Adrenal gland (tissue), 5 donors: Measurements from ENCODE around the gene CA10.

Experiments used
- POLR2A ChIP-seq, 2 donors: fragments of 450-650 bp; IDR thresholded peaks; one replicate each; pipeline ENCODE4 v1.6.1; 2017; ENCODE audit warnings: antibody characterized with exemption in 2 of 2, mild to moderate bottlenecking in 2 of 2, moderate library complexity in 1 of 2
- TF ChIP-seq, protein P1 (sequence below), 6 experiments: fragments of 450-650 bp in 4 of 6; fragments of 200-600 bp in 2 of 6; sonication (generic) in 1 of 6; IDR thresholded peaks; 1 replicate in 5 of 6; 2 replicates in 1 of 6; pipeline versions ENCODE4 v1.5.1 to v1.8.0; 2016 to 2021; ENCODE audit warnings: antibody characterized with exemption in 6 of 6, mild to moderate bottlenecking in 2 of 6, moderate library complexity in 1 of 6
- donor health status: DM: no; HTN: no; CAD: no.

DNA sequence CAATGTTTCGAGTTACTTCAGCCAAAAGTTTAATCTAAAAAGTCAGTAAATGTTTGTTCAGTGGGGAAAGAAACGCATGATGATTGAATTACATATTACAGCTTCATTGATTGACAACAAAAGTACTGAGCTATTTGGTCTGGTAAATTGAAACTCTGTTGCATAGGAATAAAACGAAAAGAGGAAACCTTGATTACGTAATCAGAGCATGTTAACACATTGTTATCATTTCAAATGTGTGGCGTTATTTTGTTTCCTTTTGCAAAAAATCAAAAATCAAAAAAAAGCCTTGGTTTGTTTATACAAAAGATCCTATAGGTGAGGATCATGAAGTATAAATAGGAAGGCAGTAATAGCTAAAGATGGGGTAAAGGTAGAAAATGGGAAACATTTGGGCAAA is 19.5 kb upstream of the CA10 start:
- TF ChIP-seq, protein P1, sequence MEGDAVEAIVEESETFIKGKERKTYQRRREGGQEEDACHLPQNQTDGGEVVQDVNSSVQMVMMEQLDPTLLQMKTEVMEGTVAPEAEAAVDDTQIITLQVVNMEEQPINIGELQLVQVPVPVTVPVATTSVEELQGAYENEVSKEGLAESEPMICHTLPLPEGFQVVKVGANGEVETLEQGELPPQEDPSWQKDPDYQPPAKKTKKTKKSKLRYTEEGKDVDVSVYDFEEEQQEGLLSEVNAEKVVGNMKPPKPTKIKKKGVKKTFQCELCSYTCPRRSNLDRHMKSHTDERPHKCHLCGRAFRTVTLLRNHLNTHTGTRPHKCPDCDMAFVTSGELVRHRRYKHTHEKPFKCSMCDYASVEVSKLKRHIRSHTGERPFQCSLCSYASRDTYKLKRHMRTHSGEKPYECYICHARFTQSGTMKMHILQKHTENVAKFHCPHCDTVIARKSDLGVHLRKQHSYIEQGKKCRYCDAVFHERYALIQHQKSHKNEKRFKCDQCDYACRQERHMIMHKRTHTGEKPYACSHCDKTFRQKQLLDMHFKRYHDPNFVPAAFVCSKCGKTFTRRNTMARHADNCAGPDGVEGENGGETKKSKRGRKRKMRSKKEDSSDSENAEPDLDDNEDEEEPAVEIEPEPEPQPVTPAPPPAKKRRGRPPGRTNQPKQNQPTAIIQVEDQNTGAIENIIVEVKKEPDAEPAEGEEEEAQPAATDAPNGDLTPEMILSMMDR (IDR thresholded peaks at IDR 0.05) = no peak
- TF ChIP-seq POLR2A (IDR thresholded peaks at IDR 0.05) = no peak
